Left ventricle myocardium inferior (tissue), 1 donor: ENCODE results near the gene NRP1. TPM values are rescaled to one million over a fixed set of nuclear protein-coding genes. Genes with fewer than 3 reads are reported as not detected.
A peak's percentile ranks its signal among the peaks of the same experiment; 100 is the strongest.

Experiments
- DNase-seq: peaks from one replicate; pipeline ENCODE4 v3.0.0-alpha.2; 2020
- H3K27ac ChIP-seq: fragments of 200-600 bp; replicated peaks from 2 replicates; pipeline ENCODE4 v1.8.0; 2021
- H3K27me3 ChIP-seq: fragments of 200-600 bp; 2 replicates; pipeline ENCODE4 v1.8.0; 2021; ENCODE audit warnings: low read depth
- H3K36me3 ChIP-seq: fragments of 200-600 bp; 2 replicates; pipeline ENCODE4 v1.8.0; 2021
- H3K4me1 ChIP-seq: fragments of 200-600 bp; 2 replicates; pipeline ENCODE4 v1.8.0; 2021
- H3K4me3 ChIP-seq: fragments of 200-600 bp; 2 replicates; pipeline ENCODE4 v1.8.0; 2021; ENCODE audit warnings: mild to moderate bottlenecking, moderate library complexity
- H3K9me3 ChIP-seq: fragments of 200-600 bp; replicated peaks from 2 replicates; pipeline ENCODE4 v1.8.0; 2021
- intact Hi-C: fragments of 100-400 bp; cut with micrococcal nuclease; formaldehyde crosslinking; loops from one replicate; pipeline ENCODE4 v1.11.0; 2022
- total RNA-seq: library from RNA; stranded (reverse); fragmentation: NEBNext Ultra II Directional; extraction: Animal tissue kit (Norgen Biotek cat#: 25700); gene quantifications from one replicate; pipeline ENCODE4 v1.2.1, GENCODE V29; 2021
- TF ChIP-seq, protein P1 (sequence below): fragments of 200-600 bp; IDR thresholded peaks from 2 replicates; pipeline ENCODE4 v1.8.0; 2021; ENCODE audit warnings: antibody characterized with exemption, mild to moderate bottlenecking, borderline replicate concordance
- donor health status: DM: no; HTN: yes; CAD: no; lungs with severe emphysema.

NRP1 gene
- total RNA-seq, 1 donor from 2014 or later = 168 TPM

DNA sequence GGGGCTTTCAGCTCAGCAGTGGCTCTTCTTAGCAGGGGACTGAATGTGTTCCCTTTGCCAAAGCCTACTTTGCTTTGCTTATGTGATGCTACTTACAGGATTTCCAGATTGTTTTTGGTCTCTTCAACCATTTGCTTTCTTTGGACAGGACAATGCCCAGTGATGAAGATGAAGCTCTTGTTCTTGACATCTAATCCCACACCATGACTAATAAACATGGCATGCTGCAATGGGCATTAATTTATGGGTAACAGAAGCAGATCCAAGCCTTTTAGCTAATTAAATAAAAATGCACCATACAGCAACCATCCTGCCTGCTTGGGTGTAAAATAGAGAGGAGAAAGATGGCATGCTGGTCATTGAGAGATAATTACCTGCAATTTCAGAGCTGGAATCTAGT lies 200.9 kb downstream of the NRP1 start:
- H3K27ac ChIP-seq = no peak overlapping the region
- intact Hi-C loops = no loop called here
- no peaks in the 10 kb centered on the region for H3K36me3 ChIP-seq

DNA sequence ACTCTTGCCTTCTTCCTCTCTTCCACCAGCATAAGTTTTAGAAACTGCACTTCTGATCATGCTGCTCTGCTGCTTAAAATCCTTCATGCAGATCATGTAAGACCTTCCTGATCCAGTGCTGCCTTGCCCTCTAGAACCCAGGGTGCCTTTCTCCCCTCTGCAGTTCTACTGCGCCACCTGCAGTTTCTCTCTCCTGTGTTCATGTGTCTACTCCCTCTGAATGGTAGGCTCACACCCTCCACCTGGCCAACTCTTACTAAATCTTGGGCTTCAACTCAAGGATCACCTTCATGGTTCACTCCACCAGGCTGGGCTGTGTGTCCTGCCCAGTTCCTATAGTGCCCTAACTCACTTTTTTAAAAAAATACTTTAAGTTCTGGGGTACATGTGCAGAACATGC lies 201.8 kb downstream of the NRP1 start:
- H3K27me3 ChIP-seq = no peaks in the 10 kb centered on the region
- TF ChIP-seq, protein P1, sequence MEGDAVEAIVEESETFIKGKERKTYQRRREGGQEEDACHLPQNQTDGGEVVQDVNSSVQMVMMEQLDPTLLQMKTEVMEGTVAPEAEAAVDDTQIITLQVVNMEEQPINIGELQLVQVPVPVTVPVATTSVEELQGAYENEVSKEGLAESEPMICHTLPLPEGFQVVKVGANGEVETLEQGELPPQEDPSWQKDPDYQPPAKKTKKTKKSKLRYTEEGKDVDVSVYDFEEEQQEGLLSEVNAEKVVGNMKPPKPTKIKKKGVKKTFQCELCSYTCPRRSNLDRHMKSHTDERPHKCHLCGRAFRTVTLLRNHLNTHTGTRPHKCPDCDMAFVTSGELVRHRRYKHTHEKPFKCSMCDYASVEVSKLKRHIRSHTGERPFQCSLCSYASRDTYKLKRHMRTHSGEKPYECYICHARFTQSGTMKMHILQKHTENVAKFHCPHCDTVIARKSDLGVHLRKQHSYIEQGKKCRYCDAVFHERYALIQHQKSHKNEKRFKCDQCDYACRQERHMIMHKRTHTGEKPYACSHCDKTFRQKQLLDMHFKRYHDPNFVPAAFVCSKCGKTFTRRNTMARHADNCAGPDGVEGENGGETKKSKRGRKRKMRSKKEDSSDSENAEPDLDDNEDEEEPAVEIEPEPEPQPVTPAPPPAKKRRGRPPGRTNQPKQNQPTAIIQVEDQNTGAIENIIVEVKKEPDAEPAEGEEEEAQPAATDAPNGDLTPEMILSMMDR = no peak
- no peak overlapping the region for H3K27ac ChIP-seq
- no peaks in the 10 kb centered on the region for H3K36me3 ChIP-seq
- no peak for DNase-seq
- peaks cover 24% of the 10 kb centered on the region for H3K4me1 ChIP-seq
- no peak overlapping the region for H3K4me3 ChIP-seq
- intact Hi-C loops = no loop called here
- no peaks in the 10 kb centered on the region for H3K9me3 ChIP-seq

More for the DNA sequence above, 200.9 kb downstream of the NRP1 start:
- no peak for DNase-seq
- peaks cover 22% of the 10 kb centered on the region for H3K4me1 ChIP-seq
- no peaks in the 10 kb centered on the region for H3K9me3 ChIP-seq
- no peaks in the 10 kb centered on the region for H3K27me3 ChIP-seq
- TF ChIP-seq, protein P1 = no peak
- no peak overlapping the region for H3K4me3 ChIP-seq

DNA sequence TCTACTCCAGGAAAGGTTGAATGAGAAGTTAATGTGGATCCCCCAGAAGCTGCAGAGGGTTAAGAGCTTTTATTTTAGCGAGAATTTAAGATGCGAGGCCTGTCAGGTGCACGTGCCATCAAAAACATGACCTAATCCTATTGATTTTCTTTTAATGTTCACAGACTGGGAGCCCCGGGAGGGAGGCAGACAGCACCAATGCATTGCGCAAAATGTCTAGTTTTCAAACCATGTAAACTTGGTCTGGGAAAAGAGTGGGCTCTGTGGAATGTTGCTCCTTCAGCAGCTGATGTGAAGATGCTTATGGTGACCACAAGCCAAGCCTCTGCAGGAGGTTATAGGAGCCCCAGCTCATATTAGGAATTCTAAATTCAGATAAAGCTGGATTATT lies 204.5 kb downstream of the NRP1 start:
- no peak overlapping the region for H3K4me3 ChIP-seq
- no peaks in the 10 kb centered on the region for H3K9me3 ChIP-seq
- H3K27ac ChIP-seq = peak overlapping the region; percentile 82
- DNase-seq = no peak
- H3K4me1 ChIP-seq = peaks cover 46% of the 10 kb centered on the region
- TF ChIP-seq, protein P1 = no peak
- no peaks in the 10 kb centered on the region for H3K27me3 ChIP-seq
- intact Hi-C loops = no loop called here
- H3K36me3 ChIP-seq = no peaks in the 10 kb centered on the region

DNA sequence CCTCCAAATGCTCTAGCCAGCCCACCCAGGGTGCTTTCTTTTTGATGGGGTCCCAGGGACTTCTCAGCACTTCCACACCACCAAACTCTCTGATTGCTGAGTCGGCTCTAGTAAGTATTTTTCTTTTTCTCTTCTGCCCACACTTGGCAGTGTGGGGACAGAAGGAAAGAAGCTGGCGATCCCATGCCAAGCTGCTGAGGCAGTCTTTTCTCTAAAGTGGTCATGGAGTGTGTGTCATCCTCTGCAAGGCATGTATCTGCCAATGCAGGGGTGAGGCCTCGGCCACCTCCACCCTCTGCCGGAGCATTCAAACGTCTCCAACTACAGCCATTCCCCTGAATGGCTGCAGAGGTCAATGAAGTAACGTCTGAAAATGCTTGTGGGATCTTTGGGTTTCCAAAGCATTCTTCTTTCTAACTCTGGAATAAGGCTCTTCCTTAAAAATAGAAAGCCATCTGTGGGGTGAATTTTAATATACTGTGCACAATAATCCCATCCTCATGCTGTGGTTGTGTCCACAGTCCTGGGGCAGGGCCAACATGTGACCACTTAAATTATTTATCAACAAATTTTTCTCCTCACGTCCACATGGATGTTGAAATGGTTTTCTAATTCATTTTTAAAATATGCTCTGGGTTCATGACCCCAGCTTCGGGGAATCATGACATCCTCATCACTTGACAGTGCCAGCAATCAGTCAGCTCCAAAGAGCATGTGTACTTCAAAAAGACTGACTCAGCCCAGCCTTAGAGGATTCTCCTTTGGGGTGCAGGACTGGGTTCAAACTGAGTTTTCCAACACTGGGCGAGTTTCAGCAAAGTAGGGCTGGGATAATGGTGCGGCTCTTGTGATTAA lies 205.1 kb downstream of the NRP1 start:
- intact Hi-C loops = no loop called here
- peaks cover 50% of the 10 kb centered on the region for H3K4me1 ChIP-seq

DNA sequence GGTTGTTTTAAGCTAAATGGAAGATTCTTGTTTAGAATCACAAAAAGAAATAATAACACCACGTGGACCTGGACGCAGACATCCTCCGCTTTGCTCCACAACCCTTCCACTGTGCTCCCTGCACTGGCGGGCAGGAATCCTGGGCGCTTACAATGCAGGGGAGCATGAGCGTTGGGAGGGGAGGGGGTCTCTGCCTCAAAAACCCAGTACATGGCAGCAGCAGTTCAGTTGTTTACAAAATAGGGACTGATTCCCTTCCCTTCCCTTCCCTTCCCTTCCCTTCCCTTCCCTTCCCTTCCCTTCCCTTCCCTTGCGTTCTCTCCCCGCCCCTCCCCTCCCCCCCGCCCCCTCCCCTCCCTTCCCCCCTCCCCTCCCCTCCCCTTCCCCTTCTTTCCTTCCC lies 206.8 kb downstream of the NRP1 start:
- Histone ChIP-seq H3K4me3 (no peak overlapping the region), H3K36me3 (no peaks in the 10 kb centered on the region), H3K9me3 (no peaks in the 10 kb centered on the region), H3K27ac (peak overlapping the region; percentile 81), H3K4me1 (peaks cover 47% of the 10 kb centered on the region), H3K27me3 (no peaks in the 10 kb centered on the region)
- TF ChIP-seq, protein P1 = no peak
- intact Hi-C loops = no loop called here
- no peak for DNase-seq

More for the DNA sequence above, 205.1 kb downstream of the NRP1 start:
- Histone ChIP-seq H3K27ac (peak overlapping the region; percentile 82), H3K9me3 (no peaks in the 10 kb centered on the region), H3K4me3 (no peak overlapping the region), H3K36me3 (no peaks in the 10 kb centered on the region), H3K27me3 (no peaks in the 10 kb centered on the region)
- TF ChIP-seq, protein P1 = peak; percentile 18
- DNase-seq = peak; percentile 50
